Activated CD4-positive, alpha-beta T cell treated with anti-CD3 and anti-CD28 coated beads for 24 hours (primary cell): Measurements from ENCODE around the gene NIP7.
A peak's percentile ranks its signal among the peaks of the same experiment; 100 is the strongest.
"Not testable (repeated sequence)": the region's sequence is repeated elsewhere in the genome, so short reads cannot be mapped to it uniquely, and the experiment has no call there.

Experiments
- DNase-seq, 2 donors: peaks; one replicate each; pipeline ENCODE4 v3.0.0-alpha.2; 2020; ENCODE audit warnings: low read depth in 2 of 2

NIP7 gene

GRCh38 chr16:69339289-69340094 lies at the start of gene NIP7, which contains the start of gene COG8:
Gene NIP7 (plus strand): TSS chr16:69339772. CDS start chr16:69339830, 58 bp downstream.
Gene COG8 (minus strand): TSS chr16:69339564. CDS start chr16:69339552, 12 bp downstream.
- DNase-seq, result peak; percentile 86 to 89

- not testable (repeated sequence) for DNase-seq
These were observed 47.9 kb upstream of the NIP7 start for GRCh38 chr16:69291657-69292056.

- DNase-seq, result no peak
These were observed 46.2 kb upstream of the NIP7 start for GRCh38 chr16:69293401-69293800.

- no peak for DNase-seq
These were observed 45.5 kb upstream of the NIP7 start for GRCh38 chr16:69294051-69294450.

GRCh38 chr16:69296771-69297170 lies 42.8 kb upstream of the NIP7 start:
- DNase-seq, result not testable (repeated sequence)

GRCh38 chr16:69298261-69298660 lies 41.3 kb upstream of the NIP7 start:
- DNase-seq, result no peak

- no peak for DNase-seq
These were observed 38.4 kb upstream of the NIP7 start for GRCh38 chr16:69301187-69301586.

- no peak for DNase-seq
These were observed 37.7 kb upstream of the NIP7 start for GRCh38 chr16:69301861-69302260.

GRCh38 chr16:69302301-69302700 lies 37.3 kb upstream of the NIP7 start:
- DNase-seq, result no peak

GRCh38 chr16:69306031-69306430 lies 33.5 kb upstream of the NIP7 start:
- DNase-seq, result no peak

- no peak for DNase-seq
These were observed 32.5 kb upstream of the NIP7 start for GRCh38 chr16:69307091-69307490.

GRCh38 chr16:69307856-69308255 lies 31.7 kb upstream of the NIP7 start:
- DNase-seq, result no peak

GRCh38 chr16:69309316-69309715 lies 30.3 kb upstream of the NIP7 start:
- no peak for DNase-seq

- peak; percentile 95 to 97 for DNase-seq
These were observed 28.7 kb upstream of the NIP7 start, which contains the start of gene VPS4A for GRCh38 chr16:69310653-69311532. Gene VPS4A (plus strand): TSS chr16:69311350. CDS start chr16:69311512, 162 bp downstream.

- DNase-seq, result no peak
These were observed 27.8 kb upstream of the NIP7 start for GRCh38 chr16:69311533-69312387.

- DNase-seq, result no peak
These were observed 26.1 kb upstream of the NIP7 start for GRCh38 chr16:69313469-69313868.

GRCh38 chr16:69314534-69314933 lies 25.0 kb upstream of the NIP7 start:
- no peak for DNase-seq

GRCh38 chr16:69315486-69316311 lies 23.9 kb upstream of the NIP7 start:
- no peak for DNase-seq

GRCh38 chr16:69316595-69317034 lies 23.0 kb upstream of the NIP7 start:
- no peak for DNase-seq

- no peak for DNase-seq
These were observed 21.2 kb upstream of the NIP7 start for GRCh38 chr16:69318177-69318910.
